HepG2 (cell line): ENCODE data around the gene CLIC5. TPM values are rescaled to one million over a fixed set of nuclear protein-coding genes. Genes with fewer than 3 reads are reported as not detected.

Experiments used
- ATAC-seq: fragments of 200-7000 bp; cut with Tn5 transposase; 3 replicates; pipeline ENCODE4 v1.9.1; 2020; ENCODE audit warnings: mild to moderate bottlenecking, moderate library complexity
- BruUV-seq: library from RNA; stranded (reverse); fragments of 400-500 nt; replicated peaks from 2 replicates; lab custom pipeline; 2021; lab: Mats Ljungman, UMichigan
- CTCF ChIA-PET: fragments of 300-600 bp; formaldehyde crosslinking; extraction: SDS; loops from one replicate; lab custom pipeline; 2021; ENCODE audit warnings: low total read pairs, inconsistent platforms, low intra/inter-chr PET ratio; lab: Yijun Ruan, JAX
- POLR2A ChIA-PET: fragments of 350-600 bp; sonication (Branson Sonifier 250); formaldehyde crosslinking; loops from one replicate; lab custom pipeline; 2020; ENCODE audit warnings: antibody characterized with exemption, inconsistent platforms; lab: Yijun Ruan, JAX
- DNase-seq: peaks from one replicate; pipeline ENCODE4 v3.0.0-alpha.2; 2015; ENCODE audit warnings: low spot score
- FAIRE-seq: peaks from 3 replicates; lab custom pipeline; 2011; peaks lifted over from hg19 to GRCh38; lab: Jason Lieb, UNC
- H2AFZ ChIP-seq: one replicate; pipeline ENCODE4 v1.6.1; 2011; ENCODE audit warnings: low read length, inconsistent platforms
- H3K27ac ChIP-seq: fragments of 300-600 bp; 3 replicates; pipeline ENCODE4 v1.8.0; 2011; ENCODE audit warnings: mixed run types, mild to moderate bottlenecking, mixed read lengths, low read length, inconsistent platforms; ENCODE audit not compliant: insufficient read depth; ENCODE audit errors: extremely low read length
- H3K27me3 ChIP-seq, 2 experiments: fragments of 200-600 bp in 1 of 2; 2 replicates in 1 of 2; 3 replicates in 1 of 2; pipeline versions ENCODE4 v1.6.0 to v1.8.0; 2011; ENCODE audit warnings: low read length in 2 of 2, mild to moderate bottlenecking in 2 of 2, moderate library complexity in 2 of 2, inconsistent platforms in 1 of 2; ENCODE audit not compliant: insufficient read depth in 2 of 2, control insufficient read depth in 1 of 2
- H3K36me3 ChIP-seq, 2 experiments: fragments of 200-600 bp in 1 of 2; replicated peaks in 1 of 2; 2 replicates in 1 of 2; 3 replicates in 1 of 2; pipeline versions ENCODE4 v1.5.1 to v1.8.0; 2011; ENCODE audit warnings: low read length in 2 of 2, inconsistent platforms in 1 of 2; ENCODE audit not compliant: insufficient read depth in 2 of 2, control insufficient read depth in 1 of 2
- H3K4me1 ChIP-seq: 2 replicates; pipeline ENCODE4 v1.5.1; 2012; ENCODE audit warnings: low read length, inconsistent platforms; ENCODE audit not compliant: insufficient read depth
- H3K4me2 ChIP-seq: 2 replicates; pipeline ENCODE4 v1.6.0; 2011; ENCODE audit warnings: low read depth, low read length, inconsistent platforms
- H3K4me3 ChIP-seq, 3 experiments: fragments of 200-600 bp in 1 of 3; sonication (generic), shearing (Covaris generic) in 1 of 3; replicated peaks in 1 of 3; 2 replicates each; pipeline ENCODE4 v1.5.1; 2011 to 2016; ENCODE audit warnings: low read length in 3 of 3, inconsistent platforms in 2 of 3, low read depth in 2 of 3, mild to moderate bottlenecking in 2 of 3, control low read depth in 1 of 3, mixed read lengths in 1 of 3; ENCODE audit not compliant: insufficient read depth in 1 of 3
- H3K79me2 ChIP-seq: one replicate; pipeline ENCODE4 v1.6.1; 2011; ENCODE audit warnings: low read length, inconsistent platforms; ENCODE audit not compliant: insufficient read depth
- H3K9ac ChIP-seq: 2 replicates; pipeline ENCODE4 v1.6.0; 2011; ENCODE audit warnings: mild to moderate bottlenecking, low read depth, low read length, inconsistent platforms; ENCODE audit not compliant: insufficient read depth
- H3K9me3 ChIP-seq: 2 replicates; pipeline ENCODE4 v1.5.1; 2012; ENCODE audit warnings: mild to moderate bottlenecking, low read length
- H4K20me1 ChIP-seq: 2 replicates; pipeline ENCODE4 v1.6.0; 2011; ENCODE audit warnings: inconsistent platforms, mild to moderate bottlenecking, low read length, moderate library complexity; ENCODE audit not compliant: insufficient read depth
- DPF2 ChIP-seq: sonication (generic); formaldehyde crosslinking; IDR thresholded peaks from 2 replicates; pipeline ENCODE4 v1.4.0; 2020; ENCODE audit warnings: mild to moderate bottlenecking, low read depth, missing genetic modification reagents, borderline replicate concordance
- FIP1L1 ChIP-seq: fragments of 200-400 bp; formaldehyde crosslinking; IDR thresholded peaks from 2 replicates; pipeline ENCODE4 v1.6.1; 2018; ENCODE audit warnings: low read depth, mild to moderate bottlenecking, low read length, moderate library complexity, borderline replicate concordance; ENCODE audit not compliant: insufficient read depth
- JUN ChIP-seq: sonication (generic); formaldehyde crosslinking; IDR thresholded peaks from 2 replicates; pipeline ENCODE4 v1.4.0; 2020; ENCODE audit warnings: mild to moderate bottlenecking, missing genetic modification reagents
- PHF5A ChIP-seq: IDR thresholded peaks from one replicate; pipeline ENCODE4 v1.6.1; 2018; ENCODE audit warnings: low read depth, missing genetic modification reagents; ENCODE audit not compliant: unreplicated experiment
- RFXAP ChIP-seq: sonication (generic); formaldehyde crosslinking; IDR thresholded peaks from 2 replicates; pipeline ENCODE4 v1.4.0; 2020; ENCODE audit warnings: missing genetic modification reagents, borderline replicate concordance
- RXRB ChIP-seq: IDR thresholded peaks from 2 replicates; pipeline ENCODE4 v1.6.1; 2016; ENCODE audit warnings: borderline replicate concordance, missing genetic modification reagents, missing compliant biosample characterization
- ZBTB1 ChIP-seq: sonication (generic); formaldehyde crosslinking; IDR thresholded peaks from 2 replicates; pipeline ENCODE4 v1.4.0; 2020; ENCODE audit warnings: missing genetic modification reagents, borderline replicate concordance
- ZNF468 ChIP-seq: sonication (generic); formaldehyde crosslinking; IDR thresholded peaks from 2 replicates; pipeline ENCODE4 v1.8.0; 2022; ENCODE audit warnings: mild to moderate bottlenecking, moderate library complexity, missing genetic modification reagents
- ZNF83 ChIP-seq: sonication (generic); formaldehyde crosslinking; IDR thresholded peaks from 2 replicates; pipeline ENCODE4 v1.4.0; 2020; ENCODE audit warnings: missing genetic modification reagents, mild to moderate bottlenecking, borderline replicate concordance
- ZNF841 ChIP-seq: sonication (generic); formaldehyde crosslinking; IDR thresholded peaks from 2 replicates; pipeline ENCODE4 v1.8.1; 2023; ENCODE audit warnings: missing genetic modification reagents, borderline replicate concordance
- WGBS: methylation state at CpG from one replicate; pipeline ENCODE4 v1.1.6; 2017; ENCODE audit warnings: low lambda C conversion rate; 5-methylcytosine and 5-hydroxymethylcytosine counted together
- in situ Hi-C: cut with HindIII; loops from 2 replicates; pipeline ENCODE4 v1.10.0; 2017; ENCODE audit warnings: low pct_unique_long_range_greater_than_20kb; ENCODE audit not compliant: extremely low pct_ligation_motif_present
- intact Hi-C: fragments of 100-400 bp; cut with micrococcal nuclease; formaldehyde crosslinking; loops from one replicate; pipeline ENCODE4 v1.10.0; 2022; ENCODE audit not compliant: unreplicated experiment
- polyA plus RNA-seq, 8 experiments: library from polyadenylated mRNA; depleted of rRNA in 3 of 8; stranded (reverse) in 7 of 8; unstranded in 1 of 8; fragments of >200 nt; fragmentation: Illumina TruSeq in 4 of 8; extraction: Trizol in 4 of 8; gene quantifications; 2 replicates each; pipeline versions ENCODE4 v1.2.1 to v1.2.3, GENCODE V29; 2011 to 2016; ENCODE audit warnings: low read depth in 4 of 8, missing spikeins in 1 of 8, mixed read lengths in 1 of 8; ENCODE audit not compliant: insufficient read depth in 1 of 8
- total RNA-seq, 5 experiments: library from RNA; depleted of rRNA; stranded (reverse); fragments of >200 nt; fragmentation: Illumina TruSeq; extraction: Trizol; gene quantifications; 2 replicates each; pipeline ENCODE4 v1.2.3, GENCODE V29; 2016; ENCODE audit warnings: low read depth in 1 of 5
- TF ChIP-seq, protein P1 (sequence below): sonication (generic); formaldehyde crosslinking; IDR thresholded peaks from 2 replicates; pipeline ENCODE4 v1.5.1; 2020; ENCODE audit warnings: missing genetic modification reagents, mild to moderate bottlenecking, borderline replicate concordance
- TF ChIP-seq, protein P2 (sequence below): sonication (generic); formaldehyde crosslinking; IDR thresholded peaks from 2 replicates; pipeline ENCODE4 v1.5.1; 2020; ENCODE audit warnings: missing genetic modification reagents, mild to moderate bottlenecking, borderline replicate concordance

The CLIC5 gene
- total and polyA plus RNA-seq, 2 of the 13 experiments (the other 11 are each of a cell fraction or from before 2014, with no cell fraction given) = not detected

GRCh38 chr6:45923831-45924391 lies 91.7 kb downstream of the CLIC5 start:
- TF ChIP-seq PHF5A (no peak), RFXAP (CRISPR knock-in tag) (no peak), DPF2 (no peak), ZNF468 (CRISPR knock-in tag) (no peak), ZNF841 (CRISPR knock-in tag) (no peak), RXRB (no peak), ZNF83 (CRISPR knock-in tag) (no peak), FIP1L1 (no peak), ZBTB1 (CRISPR knock-in tag) (no peak), JUN (no peak)
- TF ChIP-seq, protein P1, sequence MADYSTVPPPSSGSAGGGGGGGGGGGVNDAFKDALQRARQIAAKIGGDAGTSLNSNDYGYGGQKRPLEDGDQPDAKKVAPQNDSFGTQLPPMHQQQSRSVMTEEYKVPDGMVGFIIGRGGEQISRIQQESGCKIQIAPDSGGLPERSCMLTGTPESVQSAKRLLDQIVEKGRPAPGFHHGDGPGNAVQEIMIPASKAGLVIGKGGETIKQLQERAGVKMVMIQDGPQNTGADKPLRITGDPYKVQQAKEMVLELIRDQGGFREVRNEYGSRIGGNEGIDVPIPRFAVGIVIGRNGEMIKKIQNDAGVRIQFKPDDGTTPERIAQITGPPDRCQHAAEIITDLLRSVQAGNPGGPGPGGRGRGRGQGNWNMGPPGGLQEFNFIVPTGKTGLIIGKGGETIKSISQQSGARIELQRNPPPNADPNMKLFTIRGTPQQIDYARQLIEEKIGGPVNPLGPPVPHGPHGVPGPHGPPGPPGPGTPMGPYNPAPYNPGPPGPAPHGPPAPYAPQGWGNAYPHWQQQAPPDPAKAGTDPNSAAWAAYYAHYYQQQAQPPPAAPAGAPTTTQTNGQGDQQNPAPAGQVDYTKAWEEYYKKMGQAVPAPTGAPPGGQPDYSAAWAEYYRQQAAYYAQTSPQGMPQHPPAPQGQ = no peak
- TF ChIP-seq, protein P2, sequence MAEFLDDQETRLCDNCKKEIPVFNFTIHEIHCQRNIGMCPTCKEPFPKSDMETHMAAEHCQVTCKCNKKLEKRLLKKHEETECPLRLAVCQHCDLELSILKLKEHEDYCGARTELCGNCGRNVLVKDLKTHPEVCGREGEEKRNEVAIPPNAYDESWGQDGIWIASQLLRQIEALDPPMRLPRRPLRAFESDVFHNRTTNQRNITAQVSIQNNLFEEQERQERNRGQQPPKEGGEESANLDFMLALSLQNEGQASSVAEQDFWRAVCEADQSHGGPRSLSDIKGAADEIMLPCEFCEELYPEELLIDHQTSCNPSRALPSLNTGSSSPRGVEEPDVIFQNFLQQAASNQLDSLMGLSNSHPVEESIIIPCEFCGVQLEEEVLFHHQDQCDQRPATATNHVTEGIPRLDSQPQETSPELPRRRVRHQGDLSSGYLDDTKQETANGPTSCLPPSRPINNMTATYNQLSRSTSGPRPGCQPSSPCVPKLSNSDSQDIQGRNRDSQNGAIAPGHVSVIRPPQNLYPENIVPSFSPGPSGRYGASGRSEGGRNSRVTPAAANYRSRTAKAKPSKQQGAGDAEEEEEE = no peak
- Histone ChIP-seq H3K27me3 (no peaks in the 10 kb centered on the region; a peak in 1 of 5 replicates), H3K4me3 (no peak overlapping the region), H3K4me1 (no peaks in the 10 kb centered on the region), H3K27ac (no peak overlapping the region), H2AFZ (no peak overlapping the region), H3K36me3 (no peaks in the 10 kb centered on the region), H4K20me1 (no peaks in the 10 kb centered on the region), H3K9ac (no peak overlapping the region), H3K9me3 (no peaks in the 10 kb centered on the region), H3K4me2 (no peak overlapping the region), H3K79me2 (no peaks in the 10 kb centered on the region)
- no TSS peak for BruUV-seq
- in situ Hi-C loops (loop anchor here (25.0 kb wide), 1 partner anchor 1262 kb away; no protein-coding TSS in a partner anchor), intact Hi-C loops (loop anchor here (5.0 kb wide), 2 partner anchors 827 to 1332 kb away; no protein-coding TSS in a partner anchor)
- FAIRE-seq (no peak), DNase-seq (no peak), ATAC-seq (no peak)
- CTCF ChIA-PET = no interaction called here
- POLR2A ChIA-PET = no interaction called here
- under 1% methylated on average over 5 of the region's 5 CpGs for WGBS
